ENCODE data around the gene C22orf23. TPM values are rescaled to one million over a fixed set of nuclear protein-coding genes. Genes with fewer than 3 reads are reported as not detected.

Gene C22orf23
- total RNA-seq = under 0.01 and 0.89 TPM in 2 replicates

GRCh38 chr22:37953437-37954179, at the start of gene C22orf23, which contains the start of gene POLR2F:
C22orf23 (minus strand) TSS chr22:37953601; CDS start chr22:37953149, 452 bp downstream.
POLR2F (plus strand) TSS chr22:37953699; CDS start chr22:37953788, 89 bp downstream.

GRCh38 chr22:37983860-37984791, 30.7 kb upstream of the C22orf23 start, which contains the start of gene SOX10:
SOX10 (minus strand) TSS chr22:37984555; CDS start chr22:37983784, 771 bp downstream.

GRCh38 chr22:37905534-37906363, 47.7 kb downstream of the C22orf23 start, which contains the start of gene MICALL1:
MICALL1 (plus strand) TSS chr22:37906297; CDS start chr22:37906423, 126 bp downstream.

Other genes with a start within 250 kb of the C22orf23 start
- 38.8 and 43.0 TPM in 2 replicates for gene GCAT, start 145.7 kb downstream of the C22orf23 start, total RNA-seq
- not detected in 2 replicates for gene GALR3, start 130.2 kb downstream of the C22orf23 start, total RNA-seq
- gene ANKRD54, start 109.3 kb downstream of the C22orf23 start, total RNA-seq = 41.8 and 44.3 TPM in 2 replicates
- gene EIF3L, start 104.2 kb downstream of the C22orf23 start, total RNA-seq = 369 and 415 TPM in 2 replicates
- 22.8 and 31.4 TPM in 2 replicates for gene MICALL1, start 47.3 kb downstream of the C22orf23 start, total RNA-seq
- gene POLR2F, start 98 bp upstream of the C22orf23 start, total RNA-seq = 67.3 and 114 TPM in 2 replicates
- gene SOX10, start 31.0 kb upstream of the C22orf23 start, total RNA-seq = not detected in 2 replicates
- 11.8 and 17.7 TPM in 2 replicates for gene PICK1, start 103.8 kb upstream of the C22orf23 start, total RNA-seq
- 0.29 TPM in 1 of 2 replicates, not detected in the other for gene SLC16A8, start 130.6 kb upstream of the C22orf23 start, total RNA-seq
- 27.3 and 38.6 TPM in 2 replicates for gene BAIAP2L2, start 157.1 kb upstream of the C22orf23 start, total RNA-seq
- gene PLA2G6, start 228.2 kb upstream of the C22orf23 start, total RNA-seq = 11.0 and 11.3 TPM in 2 replicates
- gene MAFF, start 248.4 kb upstream of the C22orf23 start, total RNA-seq = 25.9 and 26.2 TPM in 2 replicates